A549 (cell line): ENCODE results near the gene ORC4. TPM values are rescaled to one million over a fixed set of nuclear protein-coding genes. Genes with fewer than 3 reads are reported as not detected.

Experiments used
- ATAC-seq, 2 experiments: fragments of 200-7000 bp in 1 of 2; fragments of >200 bp in 1 of 2; cut with Nextera tagmentation in 1 of 2; cut with Tn5 transposase in 1 of 2; 3 replicates each; pipeline versions ENCODE4 v1.8.0 to v1.9.1; 2018 to 2020; ENCODE audit warnings: mild to moderate bottlenecking in 1 of 2, moderate library complexity in 1 of 2
- CTCF ChIA-PET: fragments of 300-600 bp; sonication (Branson Sonifier 250); formaldehyde crosslinking; extraction: SDS; loops from one replicate; lab custom pipeline; 2021; ENCODE audit warnings: antibody characterized with exemption, inconsistent platforms; lab: Yijun Ruan, JAX
- POLR2A ChIA-PET: fragments of 350-600 bp; formaldehyde crosslinking; extraction: SDS; loops from one replicate; lab custom pipeline; 2021; ENCODE audit warnings: antibody characterized with exemption, inconsistent platforms; lab: Yijun Ruan, JAX
- DNase-seq, 2 experiments: peaks; one replicate each; pipeline versions ENCODE4 v3.0.0 to v3.0.0-alpha.2; 2011 to 2016; ENCODE audit warnings: low read depth in 1 of 2, low spot score in 1 of 2
- FAIRE-seq: peaks from 2 replicates; lab custom pipeline; 2011; peaks lifted over from hg19 to GRCh38; lab: Jason Lieb, UNC
- H3K27ac ChIP-seq, 2 experiments: fragments of >200 bp; sonication (Bioruptor Twin); formaldehyde crosslinking; 3 replicates each; pipeline ENCODE4 v1.5.1; 2016 to 2017
- H3K4me1 ChIP-seq: fragments of >200 bp; sonication (Bioruptor Twin); formaldehyde crosslinking; 3 replicates; pipeline ENCODE4 v1.6.1; 2016
- H3K4me2 ChIP-seq: fragments of >200 bp; sonication (Bioruptor Twin); formaldehyde crosslinking; 3 replicates; pipeline ENCODE4 v1.6.1; 2016
- H3K4me3 ChIP-seq: fragments of >200 bp; sonication (Bioruptor Twin); formaldehyde crosslinking; 3 replicates; pipeline ENCODE4 v1.5.1; 2016
- H3K9me3 ChIP-seq: fragments of >200 bp; sonication (Bioruptor Twin); formaldehyde crosslinking; 3 replicates; pipeline ENCODE4 v1.6.1; 2016
- BHLHE40 ChIP-seq: IDR thresholded peaks from 2 replicates; pipeline ENCODE4 v1.6.1; 2012; ENCODE audit warnings: low read depth, low read length, inconsistent platforms
- CEBPB ChIP-seq, 2 experiments: fragments of >200 bp in 1 of 2; sonication (Bioruptor Twin) in 1 of 2; formaldehyde crosslinking in 1 of 2; IDR thresholded peaks; 2 replicates each; pipeline ENCODE4 v1.6.1; 2012 to 2016
- CHD4 ChIP-seq: fragments of 200-600 bp; sonication (generic); IDR thresholded peaks from 2 replicates; pipeline ENCODE4 v1.6.1; 2016; ENCODE audit warnings: antibody characterized with exemption, mild to moderate bottlenecking, borderline replicate concordance
- EHF ChIP-seq: fragments of 250-450 bp; sonication (Bioruptor Pico); IDR thresholded peaks from 2 replicates; pipeline ENCODE4 v1.5.0; 2020; ENCODE audit warnings: mild to moderate bottlenecking
- EHMT2 ChIP-seq: fragments of 200-600 bp; sonication (generic); IDR thresholded peaks from 2 replicates; pipeline ENCODE4 v1.6.1; 2016; ENCODE audit warnings: antibody characterized with exemption, low read depth, mild to moderate bottlenecking, moderate library complexity
- FOSL2 ChIP-seq, 2 experiments: fragments of 450-650 bp in 1 of 2; fragments of >200 bp in 1 of 2; sonication (Bioruptor Twin) in 1 of 2; formaldehyde crosslinking; IDR thresholded peaks; 2 replicates each; pipeline versions ENCODE4 v1.5.0 to v1.6.1; 2016 to 2020; ENCODE audit warnings: mild to moderate bottlenecking in 1 of 2, moderate library complexity in 1 of 2
- FOXS1 ChIP-seq: fragments of 250-450 bp; sonication (Bioruptor Pico); IDR thresholded peaks from 2 replicates; pipeline ENCODE4 v1.5.0; 2020; ENCODE audit warnings: mild to moderate bottlenecking, moderate library complexity
- HDAC2 ChIP-seq: fragments of 200-600 bp; sonication (generic); IDR thresholded peaks from 2 replicates; pipeline ENCODE4 v1.6.1; 2016
- HEYL ChIP-seq: fragments of 250-450 bp; sonication (Bioruptor Pico); IDR thresholded peaks from 2 replicates; pipeline ENCODE4 v1.8.0; 2021; ENCODE audit warnings: mild to moderate bottlenecking, moderate library complexity
- HOXA7 ChIP-seq: fragments of 250-450 bp; sonication (Bioruptor Pico); IDR thresholded peaks from 2 replicates; pipeline ENCODE4 v1.5.0; 2020; ENCODE audit warnings: mild to moderate bottlenecking, moderate library complexity
- JUNB ChIP-seq: fragments of >200 bp; sonication (Bioruptor Twin); formaldehyde crosslinking; IDR thresholded peaks from 2 replicates; pipeline ENCODE4 v1.6.1; 2016
- KDM1A ChIP-seq: fragments of 200-600 bp; sonication (generic); IDR thresholded peaks from 2 replicates; pipeline ENCODE4 v1.6.1; 2016; ENCODE audit warnings: low read depth, mild to moderate bottlenecking
- KDM5A ChIP-seq: fragments of 200-600 bp; sonication (generic); IDR thresholded peaks from 2 replicates; pipeline ENCODE4 v1.6.1; 2016; ENCODE audit warnings: antibody characterized with exemption, mild to moderate bottlenecking
- MAZ ChIP-seq: fragments of 150-350 bp; IDR thresholded peaks from 2 replicates; pipeline ENCODE4 v1.6.1; 2014; ENCODE audit warnings: antibody characterized with exemption, low read depth, low read length, borderline replicate concordance
- NR3C1 ChIP-seq: fragments of >200 bp; sonication (Bioruptor Twin); formaldehyde crosslinking; IDR thresholded peaks from 3 replicates; pipeline ENCODE4 v1.6.1; 2017
- PHF8 ChIP-seq: fragments of 200-600 bp; sonication (generic); IDR thresholded peaks from 2 replicates; pipeline ENCODE4 v1.6.1; 2016; ENCODE audit warnings: low read depth, mild to moderate bottlenecking, antibody characterized with exemption, moderate library complexity, borderline replicate concordance
- POLR2A ChIP-seq: IDR thresholded peaks from 2 replicates; pipeline ENCODE4 v1.6.1; 2012; ENCODE audit warnings: mild to moderate bottlenecking, low read length
- RARB ChIP-seq: fragments of 250-450 bp; sonication (Bioruptor Pico); IDR thresholded peaks from 2 replicates; pipeline ENCODE4 v1.8.0; 2021; ENCODE audit warnings: mild to moderate bottlenecking, moderate library complexity
- RNF2 ChIP-seq: fragments of 200-600 bp; sonication (generic); IDR thresholded peaks from 2 replicates; pipeline ENCODE4 v1.6.1; 2016; ENCODE audit warnings: low read depth, mild to moderate bottlenecking, antibody characterized with exemption, moderate library complexity, borderline replicate concordance
- TP53 ChIP-seq: fragments of 250-450 bp; sonication (Bioruptor Pico); IDR thresholded peaks from 2 replicates; pipeline ENCODE4 v1.5.0; 2021; ENCODE audit warnings: mild to moderate bottlenecking, moderate library complexity
- ZC3H11A ChIP-seq: fragments of 450-650 bp; IDR thresholded peaks from 2 replicates; pipeline ENCODE4 v1.6.1; 2014; ENCODE audit warnings: antibody characterized with exemption, mild to moderate bottlenecking
- ZFP36 ChIP-seq: fragments of 450-650 bp; IDR thresholded peaks from 2 replicates; pipeline ENCODE4 v1.6.1; 2014; ENCODE audit warnings: borderline replicate concordance; ENCODE audit not compliant: partially characterized antibody
- ZSCAN20 ChIP-seq: fragments of 250-450 bp; sonication (Bioruptor Pico); IDR thresholded peaks from 2 replicates; pipeline ENCODE4 v1.8.0; 2022; ENCODE audit warnings: mild to moderate bottlenecking, moderate library complexity
- WGBS: methylation state at CpG from one replicate; pipeline ENCODE4 v1.1.6; 2017; ENCODE audit errors: missing lambda C conversion rate; 5-methylcytosine and 5-hydroxymethylcytosine counted together
- polyA plus RNA-seq, 4 experiments: library from polyadenylated mRNA; depleted of rRNA in 3 of 4; stranded (reverse); fragments of >200 nt; fragmentation: RNase III in 1 of 4; extraction: RNeasy Plus Mini Kit Qiagen cat#74134 plus additional on column Dnase treatment in 1 of 4; gene quantifications; 2 replicates in 3 of 4; 3 replicates in 1 of 4; pipeline ENCODE4 v1.2.3, GENCODE V29; 2011 to 2017
- TF ChIP-seq, protein P1 (sequence below): fragments of >200 bp; sonication (Bioruptor Twin); formaldehyde crosslinking; IDR thresholded peaks from 2 replicates; pipeline ENCODE4 v1.6.1; 2016
- TF ChIP-seq, protein P2 (sequence below): IDR thresholded peaks from 2 replicates; pipeline ENCODE4 v1.6.1; 2012
- TF ChIP-seq, protein P3 (sequence below): IDR thresholded peaks from 2 replicates; pipeline ENCODE4 v1.6.1; 2012
- TF ChIP-seq, protein P4 (sequence below): fragments of 200-600 bp; sonication (generic); IDR thresholded peaks from 2 replicates; pipeline ENCODE4 v1.6.1; 2016; ENCODE audit warnings: antibody characterized with exemption, mild to moderate bottlenecking, moderate library complexity

Gene ORC4
- polyA plus RNA-seq, 2 of the 4 experiments (the other 2 are of a cell fraction): 38.5 to 99.1 TPM

DNA sequence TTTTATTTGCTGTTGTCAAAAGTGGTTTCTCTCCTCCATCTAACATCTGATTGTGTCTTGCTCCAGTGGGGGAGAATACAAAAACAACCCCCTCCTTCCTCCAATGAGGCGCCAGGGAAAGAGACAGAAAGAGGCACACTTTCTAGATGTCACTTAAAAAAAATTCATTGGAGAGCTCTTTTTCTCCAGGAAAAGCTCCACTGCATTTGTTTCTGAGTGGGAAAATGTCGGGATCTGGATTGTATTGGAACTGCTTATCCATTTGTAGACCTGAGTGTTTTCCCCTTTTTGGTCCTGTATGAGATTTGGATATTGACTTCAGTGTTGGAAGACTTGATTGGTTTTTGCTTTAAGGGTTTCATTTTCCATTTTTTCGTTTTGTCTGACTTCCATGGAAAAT is 1.3 kb upstream of the ORC4 start (continued):
- TF ChIP-seq JUNB (no peak), BHLHE40 (no peak), FOSL2 (IDR thresholded peaks at IDR 0.05) (no peak), FOSL2 (CRISPR knock-in tag; IDR thresholded peaks at IDR 0.05) (no peak)

DNA sequence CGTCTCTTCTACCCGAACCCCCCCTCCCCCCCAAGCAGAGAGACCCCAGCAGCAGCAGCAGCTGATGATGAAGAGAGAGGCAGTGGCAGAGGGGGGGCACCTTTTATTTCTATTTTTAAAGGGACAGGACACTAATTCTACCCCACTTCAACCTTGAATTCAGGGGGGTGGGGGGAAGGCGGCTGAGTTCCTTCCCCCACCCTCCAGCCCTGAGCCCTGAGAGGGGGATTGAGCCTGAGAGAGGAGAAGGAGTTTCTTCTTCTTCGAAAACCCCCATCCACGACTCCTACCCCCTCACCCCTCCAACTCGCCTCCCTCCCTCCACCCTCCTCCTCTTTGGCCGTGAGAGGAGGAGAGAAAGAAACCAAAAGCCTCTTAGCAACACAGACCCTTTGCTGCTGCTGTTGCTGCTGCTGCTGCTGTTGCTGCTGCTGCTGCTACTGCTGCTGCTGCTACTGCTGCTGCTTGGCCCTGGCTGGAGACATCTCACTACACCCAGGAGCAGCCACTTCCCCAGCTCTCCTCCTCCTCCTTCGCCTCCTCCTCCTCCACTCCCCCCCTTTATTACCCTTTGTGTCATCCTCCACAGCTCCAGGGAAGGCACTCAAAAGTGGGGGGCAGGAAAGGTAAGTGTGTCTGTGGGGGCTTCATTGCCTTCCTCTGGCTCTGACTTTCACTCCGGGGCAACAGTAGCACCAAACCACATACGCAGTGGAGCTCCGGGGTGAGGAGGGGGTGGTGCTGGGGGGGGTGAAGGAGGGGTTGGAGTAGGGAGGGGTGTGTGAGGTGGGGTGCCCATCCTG is 723 bp upstream of the ORC4 start, which contains the start of gene MBD5:
Gene MBD5, plus strand, starts transcription at position 33 of the 803 bp plus-strand sequence.
- peak; percentile 6 to 37 for DNase-seq
- peaks cover 30% of the 10 kb centered on the region; the same call in 2 of the 3 replicates for H3K4me1 ChIP-seq
- FAIRE-seq: no peak
- POLR2A ChIA-PET: interaction anchor here (0.5 to 1.8 kb wide), 31 partner anchors 8 to 1247 kb away, joined by 3 to 22 read pairs (median 4); partner anchors contain the start of gene ACVR2A
- WGBS: 2% methylated on average over 8 of the region's 11 CpGs
- TF ChIP-seq KDM5A: no peak
- peak; percentile 33; the same call in 1 of the 2 replicates for TF ChIP-seq PHF8
- peak; percentile 32 for TF ChIP-seq POLR2A
- TF ChIP-seq, all 56 proteins: peak for 2
- H3K9me3 ChIP-seq: no peaks in the 10 kb centered on the region
- CTCF ChIA-PET: interaction anchor here (0.6 to 1.4 kb wide), 4 partner anchors 32 to 622 kb away, joined by 3 to 4 read pairs (median 3); no protein-coding TSS in a partner anchor
- ATAC-seq: peak; percentile 56 to 63
- peak within 1 kb of the TSS; percentile 90 for H3K4me2 ChIP-seq
- peak within 1 kb of the TSS; percentile 82 for H3K4me3 ChIP-seq
- H3K27ac ChIP-seq: peak within 1 kb of the TSS; percentile 93 to 97

DNA sequence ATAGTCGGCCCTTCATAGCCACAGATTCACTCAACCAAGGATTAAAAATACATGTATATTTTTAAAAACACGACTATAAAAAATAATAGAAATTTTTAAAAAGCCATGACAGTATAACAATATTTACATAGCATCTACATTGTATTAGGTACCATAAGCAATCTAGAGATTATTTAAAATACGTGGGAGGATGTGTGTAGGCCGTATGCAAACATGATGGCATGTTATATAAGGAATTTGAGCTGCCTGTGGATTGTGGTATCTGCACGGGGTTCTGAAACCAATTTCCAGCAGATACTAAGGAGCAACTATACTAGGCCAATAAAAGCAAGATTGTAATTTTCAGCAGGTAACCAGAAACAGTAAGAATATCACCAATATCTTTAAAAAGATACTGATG is 5.9 kb downstream of the ORC4 start:
- Histone ChIP-seq H3K27ac (no peak overlapping the region), H3K4me1 (peaks cover 16% of the 10 kb centered on the region; the same call in 2 of the 3 replicates), H3K4me2 (no peak overlapping the region), H3K4me3 (no peak overlapping the region), H3K9me3 (no peaks in the 10 kb centered on the region)
- DNase-seq (no peak), FAIRE-seq (no peak), ATAC-seq (no peak)
- no peak for TF ChIP-seq JUNB
- TF ChIP-seq TP53 (CRISPR knock-in tag): no peak
- TF ChIP-seq, protein P1, sequence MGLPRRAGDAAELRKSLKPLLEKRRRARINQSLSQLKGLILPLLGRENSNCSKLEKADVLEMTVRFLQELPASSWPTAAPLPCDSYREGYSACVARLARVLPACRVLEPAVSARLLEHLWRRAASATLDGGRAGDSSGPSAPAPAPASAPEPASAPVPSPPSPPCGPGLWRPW: no peak
- no peak for TF ChIP-seq EHF
- TF ChIP-seq FOXS1 (CRISPR knock-in tag): no peak
- no peak for TF ChIP-seq HEYL
- no peak for TF ChIP-seq NR3C1
- no peak for TF ChIP-seq KDM5A
- no peak for TF ChIP-seq KDM1A
- TF ChIP-seq RNF2: no peak
- ChIA-PET POLR2A (no interaction called here), CTCF (no interaction called here)
- WGBS: 88% methylated on average over 5 of the region's 5 CpGs

DNA sequence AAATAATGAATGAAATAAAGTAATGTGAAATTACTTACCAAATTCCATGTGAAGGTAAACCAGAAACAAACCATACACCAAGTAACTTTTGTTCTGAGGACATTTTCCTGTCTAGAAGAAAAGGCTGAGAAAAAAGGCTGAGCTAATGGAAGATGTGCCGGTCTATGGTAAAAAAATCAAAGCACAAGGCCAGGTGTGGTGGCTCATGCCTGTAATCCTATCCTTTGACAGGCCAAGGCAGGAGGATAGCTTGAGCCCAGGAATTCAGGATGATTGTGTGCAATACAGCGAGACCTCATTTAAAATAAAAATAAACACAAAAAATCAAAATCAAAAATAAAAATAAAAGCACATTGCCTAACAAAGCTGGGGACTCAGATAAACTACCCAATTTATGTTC is 6.7 kb downstream of the ORC4 start:
- no peak for DNase-seq
- TF ChIP-seq HDAC2 (no peak), KDM1A (no peak), HOXA7 (CRISPR knock-in tag) (no peak), CEBPB (IDR thresholded peaks at IDR 0.05) (no peak), ZFP36 (no peak), EHMT2 (no peak), ZC3H11A (no peak), MAZ (no peak), RARB (CRISPR knock-in tag) (no peak), RNF2 (no peak), ZSCAN20 (no peak), CHD4 (no peak)
- TF ChIP-seq, protein P2, sequence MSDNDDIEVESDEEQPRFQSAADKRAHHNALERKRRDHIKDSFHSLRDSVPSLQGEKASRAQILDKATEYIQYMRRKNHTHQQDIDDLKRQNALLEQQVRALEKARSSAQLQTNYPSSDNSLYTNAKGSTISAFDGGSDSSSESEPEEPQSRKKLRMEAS: no peak
- TF ChIP-seq, protein P3, sequence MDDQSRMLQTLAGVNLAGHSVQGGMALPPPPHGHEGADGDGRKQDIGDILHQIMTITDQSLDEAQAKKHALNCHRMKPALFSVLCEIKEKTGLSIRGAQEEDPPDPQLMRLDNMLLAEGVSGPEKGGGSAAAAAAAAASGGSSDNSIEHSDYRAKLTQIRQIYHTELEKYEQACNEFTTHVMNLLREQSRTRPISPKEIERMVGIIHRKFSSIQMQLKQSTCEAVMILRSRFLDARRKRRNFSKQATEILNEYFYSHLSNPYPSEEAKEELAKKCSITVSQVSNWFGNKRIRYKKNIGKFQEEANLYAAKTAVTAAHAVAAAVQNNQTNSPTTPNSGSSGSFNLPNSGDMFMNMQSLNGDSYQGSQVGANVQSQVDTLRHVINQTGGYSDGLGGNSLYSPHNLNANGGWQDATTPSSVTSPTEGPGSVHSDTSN: no peak
- TF ChIP-seq, protein P4, sequence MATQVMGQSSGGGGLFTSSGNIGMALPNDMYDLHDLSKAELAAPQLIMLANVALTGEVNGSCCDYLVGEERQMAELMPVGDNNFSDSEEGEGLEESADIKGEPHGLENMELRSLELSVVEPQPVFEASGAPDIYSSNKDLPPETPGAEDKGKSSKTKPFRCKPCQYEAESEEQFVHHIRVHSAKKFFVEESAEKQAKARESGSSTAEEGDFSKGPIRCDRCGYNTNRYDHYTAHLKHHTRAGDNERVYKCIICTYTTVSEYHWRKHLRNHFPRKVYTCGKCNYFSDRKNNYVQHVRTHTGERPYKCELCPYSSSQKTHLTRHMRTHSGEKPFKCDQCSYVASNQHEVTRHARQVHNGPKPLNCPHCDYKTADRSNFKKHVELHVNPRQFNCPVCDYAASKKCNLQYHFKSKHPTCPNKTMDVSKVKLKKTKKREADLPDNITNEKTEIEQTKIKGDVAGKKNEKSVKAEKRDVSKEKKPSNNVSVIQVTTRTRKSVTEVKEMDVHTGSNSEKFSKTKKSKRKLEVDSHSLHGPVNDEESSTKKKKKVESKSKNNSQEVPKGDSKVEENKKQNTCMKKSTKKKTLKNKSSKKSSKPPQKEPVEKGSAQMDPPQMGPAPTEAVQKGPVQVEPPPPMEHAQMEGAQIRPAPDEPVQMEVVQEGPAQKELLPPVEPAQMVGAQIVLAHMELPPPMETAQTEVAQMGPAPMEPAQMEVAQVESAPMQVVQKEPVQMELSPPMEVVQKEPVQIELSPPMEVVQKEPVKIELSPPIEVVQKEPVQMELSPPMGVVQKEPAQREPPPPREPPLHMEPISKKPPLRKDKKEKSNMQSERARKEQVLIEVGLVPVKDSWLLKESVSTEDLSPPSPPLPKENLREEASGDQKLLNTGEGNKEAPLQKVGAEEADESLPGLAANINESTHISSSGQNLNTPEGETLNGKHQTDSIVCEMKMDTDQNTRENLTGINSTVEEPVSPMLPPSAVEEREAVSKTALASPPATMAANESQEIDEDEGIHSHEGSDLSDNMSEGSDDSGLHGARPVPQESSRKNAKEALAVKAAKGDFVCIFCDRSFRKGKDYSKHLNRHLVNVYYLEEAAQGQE: no peak
- ATAC-seq: no peak
- FAIRE-seq: no peak
- no peak overlapping the region for H3K27ac ChIP-seq
- H3K4me1 ChIP-seq: peaks cover 9% of the 10 kb centered on the region; the same call in 2 of the 3 replicates
- ChIA-PET CTCF (no interaction called here), POLR2A (no interaction called here)
- no peaks in the 10 kb centered on the region for H3K9me3 ChIP-seq
- WGBS: 96% methylated on average over 2 of the region's 2 CpGs
- no peak overlapping the region for H3K4me2 ChIP-seq
- H3K4me3 ChIP-seq: no peak overlapping the region
